CD4-positive, alpha-beta memory T cell (primary cell): ENCODE data around the gene EPN2. TPM values are rescaled to one million over a fixed set of nuclear protein-coding genes. Genes with fewer than 3 reads are reported as not detected.

Source experiments
- CTCF ChIA-PET: fragments of 350-600 bp; sonication (Branson Sonifier 250); formaldehyde crosslinking; loops from one replicate; lab custom pipeline; 2021; ENCODE audit warnings: inconsistent platforms; ENCODE audit not compliant: partially characterized antibody; lab: Charles Lee
- POLR2A ChIA-PET: fragments of 350-600 bp; sonication (Branson Sonifier 250); formaldehyde crosslinking; loops from one replicate; lab custom pipeline; 2021; ENCODE audit not compliant: partially characterized antibody; lab: Charles Lee
- DNase-seq, 5 donors: peaks; one replicate each; pipeline versions ENCODE4 v3.0.0 to v3.0.0-alpha.2; 2020 to 2022; ENCODE audit warnings: mixed read lengths in 1 of 5
- H3K27ac ChIP-seq: one replicate; pipeline ENCODE4 v1.7.0; 2013; ENCODE audit warnings: low read depth, low read length
- H3K27me3 ChIP-seq: 2 replicates; pipeline ENCODE4 v1.7.0; 2013; ENCODE audit warnings: mild to moderate bottlenecking, low read length, moderate library complexity; ENCODE audit not compliant: insufficient read depth
- H3K36me3 ChIP-seq: 2 replicates; pipeline ENCODE4 v1.7.0; 2013; ENCODE audit warnings: mild to moderate bottlenecking, low read length, moderate library complexity; ENCODE audit not compliant: insufficient read depth
- H3K4me1 ChIP-seq: 2 replicates; pipeline ENCODE4 v1.7.0; 2013; ENCODE audit warnings: mild to moderate bottlenecking, low read length, moderate library complexity; ENCODE audit not compliant: insufficient read depth
- H3K4me3 ChIP-seq, 2 donors: one replicate each; pipeline ENCODE4 v1.7.0; 2013; ENCODE audit warnings: low read length in 2 of 2, mild to moderate bottlenecking in 1 of 2
- H3K9me3 ChIP-seq, 2 donors: one replicate each; pipeline ENCODE4 v1.7.0; 2013; ENCODE audit warnings: low read length in 2 of 2, control low read depth in 1 of 2; ENCODE audit not compliant: control insufficient read depth in 1 of 2
- H3K27ac Mint-ChIP-seq, 7 donors: one replicate each; pipeline ENCODE4 v1.8.0; 2020 to 2021; ENCODE audit warnings: mixed read lengths in 7 of 7, mild to moderate bottlenecking in 6 of 7, inconsistent platforms in 3 of 7, moderate library complexity in 3 of 7
- H3K27me3 Mint-ChIP-seq, 2 donors: one replicate each; pipeline ENCODE4 v1.8.0; 2020 to 2021; ENCODE audit warnings: mixed read lengths in 2 of 2
- H3K36me3 Mint-ChIP-seq, 2 donors: one replicate each; pipeline ENCODE4 v1.8.0; 2020 to 2021; ENCODE audit warnings: mixed read lengths in 2 of 2, inconsistent platforms in 1 of 2, mild to moderate bottlenecking in 1 of 2
- H3K4me1 Mint-ChIP-seq, 4 donors: one replicate each; pipeline ENCODE4 v1.8.0; 2020 to 2021; ENCODE audit warnings: mixed read lengths in 4 of 4, mild to moderate bottlenecking in 1 of 4
- H3K4me3 Mint-ChIP-seq, 8 donors: one replicate each; pipeline ENCODE4 v1.8.0; 2020 to 2021; ENCODE audit warnings: mixed read lengths in 8 of 8, mild to moderate bottlenecking in 7 of 8, moderate library complexity in 6 of 8, inconsistent platforms in 3 of 8
- H3K9me3 Mint-ChIP-seq, 8 donors: one replicate each; pipeline ENCODE4 v1.8.0; 2020 to 2021; ENCODE audit warnings: mixed read lengths in 8 of 8, mild to moderate bottlenecking in 5 of 8, inconsistent platforms in 3 of 8, moderate library complexity in 1 of 8
- intact Hi-C: fragments of 100-400 bp; cut with micrococcal nuclease; formaldehyde crosslinking; loops from one replicate; pipeline ENCODE4 v1.15.1; 2023
- polyA plus RNA-seq, 2 donors: library from polyadenylated mRNA; unstranded; fragments of 300-500 nt; fragmentation: Illumina TruSeq; gene quantifications; one replicate each; pipeline ENCODE4 v1.2.3, GENCODE V29; 2021
- total RNA-seq, 2 experiments: library from RNA; stranded (reverse); gene quantifications; one replicate each; pipeline ENCODE4 v1.2.3, GENCODE V29; 2021

Gene EPN2
- total and polyA plus RNA-seq, 4 experiments from 2014 or later, result 4.2 to 10.4 (median 9.9) TPM

GRCh38 chr17:19311421-19312215 lies 74.5 kb downstream of the EPN2 start:
- Histone ChIP-seq H3K4me1 (peaks cover 5% of the 10 kb centered on the region), H3K27me3 (no peaks in the 10 kb centered on the region), H3K4me3 (no peak overlapping the region), H3K9me3 (no peaks in the 10 kb centered on the region), H3K36me3 (no peaks in the 10 kb centered on the region), H3K27ac (no peak overlapping the region)
- intact Hi-C loops, result no loop called here
- Mint-ChIP-seq H3K27ac (no peak overlapping the region), H3K36me3 (peaks cover 0 to 13% of the 10 kb centered on the region in 2 donors), H3K27me3 (peaks cover 7 to 8% of the 10 kb centered on the region in 2 donors), H3K9me3 (peaks cover 0 to 3% (median 0%) of the 10 kb centered on the region in 8 donors), H3K4me1 (peaks cover 3 to 9% (median 8%) of the 10 kb centered on the region in 4 donors), H3K4me3 (no peak overlapping the region)
- DNase-seq, result no peak
- ChIA-PET POLR2A (no interaction called here), CTCF (no interaction called here)

- H3K27me3 ChIP-seq, result no peaks in the 10 kb centered on the region
- CTCF ChIA-PET, result no interaction called here
- H3K9me3 ChIP-seq, result no peaks in the 10 kb centered on the region
- peaks cover 0 to 5% (median 4%) of the 10 kb centered on the region in 4 donors for H3K4me1 Mint-ChIP-seq
- no peak overlapping the region for H3K27ac Mint-ChIP-seq
- DNase-seq, result no peak
- peaks cover 5 to 7% of the 10 kb centered on the region in 2 donors for H3K27me3 Mint-ChIP-seq
- H3K9me3 Mint-ChIP-seq, result peaks cover 0 to 3% (median 0%) of the 10 kb centered on the region in 8 donors
- H3K4me3 ChIP-seq, result no peak overlapping the region
- no peaks in the 10 kb centered on the region for H3K36me3 ChIP-seq
- peaks cover 0 to 13% of the 10 kb centered on the region in 2 donors for H3K36me3 Mint-ChIP-seq
- no peak overlapping the region for H3K4me3 Mint-ChIP-seq
- H3K4me1 ChIP-seq, result no peaks in the 10 kb centered on the region
- intact Hi-C loops, result no loop called here
- H3K27ac ChIP-seq, result no peak overlapping the region
- POLR2A ChIA-PET, result no interaction called here
These were observed 75.2 kb downstream of the EPN2 start for GRCh38 chr17:19312406-19312805.

- peaks cover 5 to 6% of the 10 kb centered on the region in 2 donors for H3K27me3 Mint-ChIP-seq
- H3K9me3 Mint-ChIP-seq, result peaks cover 0 to 3% (median 0%) of the 10 kb centered on the region in 8 donors
- H3K27ac ChIP-seq, result no peak overlapping the region
- no peaks in the 10 kb centered on the region for H3K9me3 ChIP-seq
- H3K4me3 Mint-ChIP-seq, result no peak overlapping the region
- H3K4me1 ChIP-seq, result no peaks in the 10 kb centered on the region
- no peak overlapping the region for H3K4me3 ChIP-seq
- ChIA-PET CTCF (no interaction called here), POLR2A (no interaction called here)
- H3K27me3 ChIP-seq, result no peaks in the 10 kb centered on the region
- H3K4me1 Mint-ChIP-seq, result no peaks in the 10 kb centered on the region
- peak overlapping the region in 1 of 7 donors; percentile 26 for H3K27ac Mint-ChIP-seq
- DNase-seq, result no peak
- intact Hi-C loops, result no loop called here
- H3K36me3 Mint-ChIP-seq, result peaks cover 0 to 13% of the 10 kb centered on the region in 2 donors
- no peaks in the 10 kb centered on the region for H3K36me3 ChIP-seq
These were observed 76.0 kb downstream of the EPN2 start for GRCh38 chr17:19313066-19313745.

GRCh38 chr17:19313746-19314651 lies 76.8 kb downstream of the EPN2 start:
- ChIA-PET CTCF (no interaction called here), POLR2A (no interaction called here)
- Histone ChIP-seq H3K4me1 (no peaks in the 10 kb centered on the region), H3K36me3 (no peaks in the 10 kb centered on the region), H3K27ac (no peak overlapping the region), H3K27me3 (no peaks in the 10 kb centered on the region), H3K4me3 (no peak overlapping the region), H3K9me3 (no peaks in the 10 kb centered on the region)
- DNase-seq, result no peak
- intact Hi-C loops, result no loop called here
- Mint-ChIP-seq H3K27ac (no peak overlapping the region), H3K9me3 (no peaks in the 10 kb centered on the region), H3K4me3 (no peak overlapping the region), H3K27me3 (peaks cover 3 to 5% of the 10 kb centered on the region in 2 donors), H3K4me1 (no peaks in the 10 kb centered on the region), H3K36me3 (peaks cover 0 to 10% of the 10 kb centered on the region in 2 donors)

- ChIA-PET CTCF (no interaction called here), POLR2A (no interaction called here)
- Mint-ChIP-seq H3K27ac (no peak overlapping the region), H3K36me3 (peaks cover 0 to 10% of the 10 kb centered on the region in 2 donors), H3K9me3 (no peaks in the 10 kb centered on the region), H3K4me3 (no peak overlapping the region), H3K4me1 (no peaks in the 10 kb centered on the region), H3K27me3 (peaks cover 3 to 5% of the 10 kb centered on the region in 2 donors)
- intact Hi-C loops, result no loop called here
- Histone ChIP-seq H3K36me3 (no peaks in the 10 kb centered on the region), H3K27ac (no peak overlapping the region), H3K27me3 (no peaks in the 10 kb centered on the region), H3K4me1 (no peaks in the 10 kb centered on the region), H3K4me3 (no peak overlapping the region), H3K9me3 (no peaks in the 10 kb centered on the region)
- no peak for DNase-seq
These were observed 77.9 kb downstream of the EPN2 start for GRCh38 chr17:19315104-19315503.

GRCh38 chr17:19316761-19317358 lies 79.7 kb downstream of the EPN2 start:
- Mint-ChIP-seq H3K4me1 (no peaks in the 10 kb centered on the region), H3K27me3 (peaks cover 4 to 7% of the 10 kb centered on the region in 2 donors), H3K9me3 (no peaks in the 10 kb centered on the region), H3K27ac (no peak overlapping the region), H3K36me3 (peaks cover 0 to 8% of the 10 kb centered on the region in 2 donors), H3K4me3 (no peak overlapping the region)
- intact Hi-C loops, result no loop called here
- Histone ChIP-seq H3K9me3 (no peaks in the 10 kb centered on the region), H3K4me1 (no peaks in the 10 kb centered on the region), H3K27ac (no peak overlapping the region), H3K27me3 (no peaks in the 10 kb centered on the region), H3K36me3 (no peaks in the 10 kb centered on the region), H3K4me3 (no peak overlapping the region)
- ChIA-PET POLR2A (no interaction called here), CTCF (no interaction called here)
- DNase-seq, result no peak
